Measurements from ENCODE around the gene DENND4C.
"Not testable (repeated sequence)": the region's sequence is repeated elsewhere in the genome, so short reads cannot be mapped to it uniquely, and the experiment has no call there.

DENND4C gene

GRCh38 chr9:19230355-19231125, at the start of gene DENND4C:
TSS of gene DENND4C (plus strand) at chr9:19230693. CDS start at chr9:19276175, 45,482 bp downstream.
- peak; percentile 87 for DNase-seq (ENCODE audit: low spot score)

DNA sequence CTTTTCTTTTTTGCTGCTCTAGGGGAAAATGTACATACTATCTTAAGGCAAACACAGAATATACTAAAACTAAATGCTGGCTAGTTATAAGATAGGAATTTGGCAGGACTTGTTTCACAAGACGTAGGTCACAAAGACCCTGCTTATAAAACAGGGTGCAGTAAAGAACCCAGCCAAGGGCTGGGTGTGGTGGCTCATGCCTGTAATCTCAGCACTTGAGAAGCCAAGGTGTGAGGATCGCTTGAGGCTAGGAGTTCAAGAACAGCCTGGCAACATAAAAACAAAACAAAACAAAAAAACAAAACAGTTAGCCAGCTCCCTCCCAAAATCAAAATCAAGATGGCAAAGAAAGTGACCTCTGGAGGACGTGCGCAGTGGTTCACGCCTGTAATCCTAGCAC, 49.5 kb upstream of the DENND4C start:
- DNase-seq (ENCODE audit: low spot score): no peak

GRCh38 chr9:19181561-19181960, 48.9 kb upstream of the DENND4C start:
- DNase-seq (ENCODE audit: low spot score): no peak

DNA sequence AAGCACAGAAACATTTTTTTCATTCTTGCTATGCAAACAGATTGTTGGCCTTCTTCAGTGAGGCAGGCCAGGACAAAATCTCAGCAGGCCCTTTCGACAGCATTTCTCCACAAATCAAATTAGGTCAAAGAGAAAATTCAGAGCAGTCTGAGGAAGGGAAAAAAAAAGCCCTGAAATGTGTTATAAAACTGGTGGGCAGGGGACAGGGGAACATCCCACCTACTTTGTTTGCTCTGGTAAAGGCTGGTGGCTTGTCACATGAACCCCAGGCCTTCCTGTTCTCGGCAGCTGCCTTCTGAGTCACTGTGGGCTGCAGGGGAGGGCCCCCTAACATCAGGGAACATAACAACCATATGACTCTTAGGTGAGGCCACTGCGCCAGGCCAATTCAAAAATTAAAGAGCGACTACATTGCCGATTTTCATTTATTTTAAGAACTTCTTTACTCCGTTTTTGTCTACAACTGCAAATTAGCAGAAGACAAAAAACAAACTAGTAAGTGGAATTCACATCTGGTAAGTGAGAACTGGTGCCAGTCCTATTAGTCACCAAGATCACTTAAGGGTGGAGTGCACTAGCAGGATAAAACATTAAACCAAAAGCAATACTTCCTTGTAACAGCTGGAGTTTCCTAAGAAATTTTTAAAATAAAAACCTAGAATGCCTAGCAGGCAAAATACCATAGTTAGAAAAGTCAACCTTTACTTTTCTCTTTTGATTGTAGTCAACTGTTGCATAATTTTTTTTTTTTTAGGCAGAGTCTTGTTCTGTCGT, 46.2 kb upstream of the DENND4C start:
- DNase-seq (ENCODE audit: low spot score): peak; percentile 76

- DNase-seq (ENCODE audit: low spot score): no peak
These were observed 45.3 kb upstream of the DENND4C start for GRCh38 chr9:19185191-19185590.

GRCh38 chr9:19186232-19186631, 44.3 kb upstream of the DENND4C start:
- DNase-seq (ENCODE audit: low spot score): no peak

- no peak for DNase-seq (ENCODE audit: low spot score)
These were observed 41.7 kb upstream of the DENND4C start for GRCh38 chr9:19188771-19189170.

GRCh38 chr9:19192202-19193028, 38.1 kb upstream of the DENND4C start:
- DNase-seq (ENCODE audit: low spot score): peak; percentile 24

- no peak for DNase-seq (ENCODE audit: low spot score)
These were observed 37.5 kb upstream of the DENND4C start for GRCh38 chr9:19193029-19193324.

- not testable (repeated sequence) for DNase-seq (ENCODE audit: low spot score)
These were observed 37.0 kb upstream of the DENND4C start for GRCh38 chr9:19193358-19193973.

GRCh38 chr9:19198406-19198805, 32.1 kb upstream of the DENND4C start:
- no peak for DNase-seq (ENCODE audit: low spot score)

DNA sequence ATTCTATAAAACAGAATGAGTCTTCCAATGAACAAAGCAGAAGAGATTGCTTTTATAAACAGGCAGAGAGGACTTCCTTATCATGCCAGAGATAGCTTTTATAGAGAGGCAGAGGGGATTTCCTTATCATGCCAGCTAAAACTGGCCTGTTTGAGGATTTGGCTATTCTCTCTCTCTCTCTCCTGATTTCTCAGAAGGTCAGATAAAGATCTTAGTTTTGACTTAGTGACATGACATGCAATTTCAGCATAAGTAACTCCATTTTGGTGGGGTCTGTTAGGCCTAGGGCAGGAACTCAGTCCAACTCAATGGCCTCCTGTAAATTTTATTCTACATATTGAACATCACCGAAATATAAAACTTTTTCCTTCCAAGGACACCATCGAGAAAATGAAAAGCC, 31.5 kb upstream of the DENND4C start:
- DNase-seq (ENCODE audit: low spot score): no peak

- no peak for DNase-seq (ENCODE audit: low spot score)
These were observed 30.3 kb upstream of the DENND4C start for GRCh38 chr9:19200229-19200628.

DNA sequence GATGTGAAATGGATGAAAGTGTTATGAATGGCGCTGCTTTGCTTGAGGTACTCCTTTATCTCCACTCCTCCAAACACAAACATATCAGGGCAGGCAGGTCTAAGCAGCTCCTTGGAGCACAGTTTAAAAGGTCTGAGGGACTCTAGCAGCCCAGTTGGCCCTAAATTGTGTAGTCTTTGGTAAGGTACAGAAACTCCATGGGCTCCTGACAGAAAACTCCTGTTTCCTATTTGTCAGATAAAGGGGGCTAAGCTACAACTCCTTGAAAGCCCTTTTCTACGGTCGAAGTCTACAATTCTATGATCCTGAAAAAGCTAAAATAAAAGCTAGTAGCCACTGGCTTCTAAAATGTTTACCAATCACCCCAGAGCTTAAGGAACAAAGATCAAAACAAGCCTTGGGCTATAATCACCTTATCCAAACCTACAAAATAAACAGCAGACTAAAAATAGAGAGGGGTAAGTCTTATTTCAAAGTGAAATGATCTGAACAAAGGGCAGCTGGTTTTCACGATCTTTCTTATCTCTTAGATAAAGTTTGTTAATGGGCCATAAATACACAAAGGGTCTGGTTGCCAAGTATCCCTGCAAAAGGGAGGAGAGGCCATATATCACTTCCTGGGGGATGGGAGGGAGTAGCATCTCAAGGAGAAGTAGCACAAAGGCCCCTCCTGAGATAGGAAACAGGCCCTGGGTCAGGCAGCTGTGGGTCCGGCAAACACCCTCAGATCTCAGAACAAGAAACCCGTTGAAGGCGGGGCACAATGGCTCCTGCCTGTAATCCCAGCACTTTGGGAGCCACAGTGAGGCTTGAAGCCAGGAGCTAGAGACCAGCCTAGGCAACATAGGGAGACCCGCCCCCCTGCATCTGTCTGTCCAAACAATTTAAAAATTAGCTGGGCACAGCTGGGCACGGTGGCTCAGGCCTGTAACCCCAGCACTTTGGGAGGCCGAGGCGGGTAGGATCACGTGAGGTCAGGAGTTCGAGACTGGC, 28.3 kb upstream of the DENND4C start:
- peak; percentile 86 for DNase-seq (ENCODE audit: low spot score)

GRCh38 chr9:19203058-19203457, 27.4 kb upstream of the DENND4C start:
- no peak for DNase-seq (ENCODE audit: low spot score)

GRCh38 chr9:19208653-19209052, 21.8 kb upstream of the DENND4C start:
- DNase-seq (ENCODE audit: low spot score): no peak

- no peak for DNase-seq (ENCODE audit: low spot score)
These were observed 21.3 kb upstream of the DENND4C start for GRCh38 chr9:19209188-19209587.

DNA sequence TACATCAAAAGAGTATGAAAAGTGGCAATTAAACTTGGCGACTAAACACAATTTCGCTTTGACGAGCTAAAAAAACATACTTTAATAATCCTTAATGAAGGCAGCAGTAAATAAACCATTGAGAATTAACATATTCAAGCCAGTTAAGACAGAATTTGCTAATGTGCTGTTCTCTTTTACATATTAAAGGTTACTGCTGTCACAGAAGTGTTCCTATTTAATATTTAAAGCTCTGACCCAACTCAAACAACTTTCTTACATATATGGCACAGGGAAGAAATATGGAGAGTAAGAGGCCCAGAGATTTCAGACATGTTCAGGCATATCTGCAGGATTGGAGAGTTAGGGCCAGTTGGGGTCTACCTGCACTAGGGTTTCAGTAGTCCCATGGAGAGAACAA, 16.7 kb upstream of the DENND4C start:
- DNase-seq (ENCODE audit: low spot score): no peak

DNA sequence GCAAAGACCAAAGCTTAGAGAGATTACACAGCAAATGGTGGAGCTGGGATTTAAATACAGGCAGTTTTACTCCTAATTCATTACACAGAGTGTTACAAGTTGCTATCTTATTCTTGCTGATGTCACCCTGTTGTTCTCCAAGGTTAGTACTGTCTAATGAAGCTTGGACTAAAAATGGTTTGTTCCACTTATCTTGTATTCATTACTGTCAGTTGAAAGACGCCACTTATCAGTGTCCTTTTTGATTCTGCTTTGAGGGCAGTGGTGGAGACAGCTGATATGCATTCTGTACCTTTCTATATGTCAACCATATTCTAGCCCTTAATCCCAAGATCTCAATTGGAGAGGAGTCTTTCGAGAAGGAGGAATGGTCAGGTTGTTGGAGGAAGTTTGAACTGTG, 14.0 kb upstream of the DENND4C start:
- DNase-seq (ENCODE audit: low spot score): no peak

- DNase-seq (ENCODE audit: low spot score): no peak
These were observed 9.2 kb upstream of the DENND4C start for GRCh38 chr9:19221326-19221725.

DNA sequence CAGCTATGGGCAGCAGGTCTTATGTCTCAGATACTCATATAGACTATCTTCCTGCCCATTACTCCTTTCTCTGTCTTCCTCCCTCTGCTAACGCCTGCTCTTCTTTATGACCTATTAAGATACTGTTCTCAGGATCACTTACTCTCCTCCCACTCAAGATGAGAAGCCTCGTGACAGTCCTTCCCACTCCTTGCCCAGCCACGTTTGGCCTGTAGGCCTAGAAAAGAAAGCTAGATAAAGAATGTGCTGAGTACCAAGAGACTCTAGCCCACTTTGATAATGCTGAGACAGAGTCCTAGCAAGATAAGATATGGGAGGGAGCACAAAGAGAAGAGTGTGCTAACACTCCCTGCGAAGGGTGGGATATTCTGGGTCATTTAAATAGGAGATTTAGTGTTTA, 6.8 kb upstream of the DENND4C start:
- no peak for DNase-seq (ENCODE audit: low spot score)

Measured in LoVo (cell line).